GM12875 (cell line): ENCODE data around the gene NAALADL2.

Experiments used
- H3K4me3 ChIP-seq: one replicate; pipeline ENCODE4 v1.5.1; 2011; ENCODE audit warnings: low read depth, low read length, control low read depth
- CTCF ChIP-seq: IDR thresholded peaks from 2 replicates; pipeline ENCODE4 v1.5.1; 2011; ENCODE audit warnings: low read depth, mild to moderate bottlenecking, control low read depth, inconsistent platforms, low read length, moderate library complexity, borderline replicate concordance; ENCODE audit not compliant: insufficient read depth

NAALADL2 gene

GRCh38 chr3:175098644-175099043 is 239.5 kb downstream of the NAALADL2 start:
- H3K4me3 ChIP-seq = no peak overlapping the region
- TF ChIP-seq CTCF = no peak

GRCh38 chr3:175102161-175102560 is 243.0 kb downstream of the NAALADL2 start:
- no peak for TF ChIP-seq CTCF
- no peak overlapping the region for H3K4me3 ChIP-seq

- H3K4me3 ChIP-seq = no peak overlapping the region
- no peak for TF ChIP-seq CTCF
Observed at GRCh38 chr3:175103298-175103697, 244.2 kb downstream of the NAALADL2 start.

- no peak for TF ChIP-seq CTCF
- no peak overlapping the region for H3K4me3 ChIP-seq
Observed at GRCh38 chr3:175105066-175105465, 245.9 kb downstream of the NAALADL2 start.

GRCh38 chr3:175107231-175107630 is 248.1 kb downstream of the NAALADL2 start:
- no peak for TF ChIP-seq CTCF
- H3K4me3 ChIP-seq = no peak overlapping the region

GRCh38 chr3:175107995-175108394 is 248.9 kb downstream of the NAALADL2 start:
- no peak overlapping the region for H3K4me3 ChIP-seq
- TF ChIP-seq CTCF = no peak

- TF ChIP-seq CTCF = no peak
- H3K4me3 ChIP-seq = no peak overlapping the region
Observed at GRCh38 chr3:175108613-175109151, 249.5 kb downstream of the NAALADL2 start.
